Activated CD4-positive, alpha-beta T cell treated with anti-CD3 and anti-CD28 coated beads, Interleukin-2, amount 10 ng/mL, durations not matched to agents 7 days and 5 days (primary cell): Measurements from ENCODE around the gene PTTG1IP. TPM values are rescaled to one million over a fixed set of nuclear protein-coding genes. Genes with fewer than 3 reads are reported as not detected.

Experiments
- CTCF ChIA-PET: fragments of 350-600 bp; sonication (Branson Sonifier 250); formaldehyde crosslinking; loops from one replicate; lab custom pipeline; 2021; ENCODE audit warnings: antibody characterized with exemption; lab: Charles Lee
- POLR2A ChIA-PET: fragments of 350-600 bp; sonication (Branson Sonifier 250); formaldehyde crosslinking; loops from one replicate; lab custom pipeline; 2021; ENCODE audit warnings: antibody characterized with exemption; lab: Charles Lee
- DNase-seq: peaks from one replicate; pipeline ENCODE4 v3.0.0-alpha.2; 2020
- H3K27ac Mint-ChIP-seq: one replicate; pipeline ENCODE4 v1.8.0; 2021; ENCODE audit warnings: mild to moderate bottlenecking, moderate library complexity, mixed read lengths
- H3K27me3 Mint-ChIP-seq: one replicate; pipeline ENCODE4 v1.8.0; 2021; ENCODE audit warnings: mixed read lengths
- H3K36me3 Mint-ChIP-seq: one replicate; pipeline ENCODE4 v1.8.0; 2021; ENCODE audit warnings: low read depth, mixed read lengths
- H3K4me1 Mint-ChIP-seq: one replicate; pipeline ENCODE4 v1.8.0; 2021; ENCODE audit warnings: mixed read lengths
- H3K4me3 Mint-ChIP-seq: one replicate; pipeline ENCODE4 v1.8.0; 2021; ENCODE audit warnings: mild to moderate bottlenecking, moderate library complexity, mixed read lengths
- H3K9me3 Mint-ChIP-seq: one replicate; pipeline ENCODE4 v1.8.0; 2021; ENCODE audit warnings: mixed read lengths
- total RNA-seq, 2 experiments: library from RNA; stranded (reverse); gene quantifications; one replicate each; pipeline ENCODE4 v1.2.3, GENCODE V29; 2021

The PTTG1IP gene
- total RNA-seq, 2 experiments from 2014 or later = 70.2 to 79.9 TPM

- Mint-ChIP-seq H3K36me3 (peaks cover 17% of the 10 kb centered on the region), H3K4me3 (peak overlapping the region; percentile 95), H3K27ac (peak overlapping the region; percentile 83), H3K27me3 (no peaks in the 10 kb centered on the region), H3K4me1 (peaks cover 78% of the 10 kb centered on the region), H3K9me3 (no peaks in the 10 kb centered on the region)
- no peak for DNase-seq
- CTCF ChIA-PET = interaction anchor here (0.7 to 1.3 kb wide), 3 partner anchors 21 to 70 kb away, joined by 3 to 4 read pairs (median 3); partner anchors contain the start of gene UBE2G2
- POLR2A ChIA-PET = interaction anchor here (0.6 kb wide), 1 partner anchor 13 kb away, joined by 3 read pairs; no protein-coding TSS in a partner anchor
These were observed 1.8 kb downstream of the PTTG1IP start for GRCh38 chr21:44871576-44872269.

GRCh38 chr21:44870748-44871495, 2.6 kb downstream of the PTTG1IP start:
- DNase-seq = peak; percentile 29
- peak overlapping the region; percentile 95 for H3K4me3 Mint-ChIP-seq
- POLR2A ChIA-PET = no interaction called here

GRCh38 chr21:44869781-44870747, 3.4 kb downstream of the PTTG1IP start:
- DNase-seq = no peak
- H3K9me3 Mint-ChIP-seq = no peaks in the 10 kb centered on the region
- peaks cover 26% of the 10 kb centered on the region for H3K36me3 Mint-ChIP-seq
- CTCF ChIA-PET = no interaction called here
- POLR2A ChIA-PET = no interaction called here
- H3K4me1 Mint-ChIP-seq = peaks cover 83% of the 10 kb centered on the region
- H3K27me3 Mint-ChIP-seq = no peaks in the 10 kb centered on the region
- peak overlapping the region; percentile 32 for H3K4me3 Mint-ChIP-seq
- peak overlapping the region; percentile 79 for H3K27ac Mint-ChIP-seq

More at GRCh38 chr21:44870748-44871495, 2.6 kb downstream of the PTTG1IP start:
- H3K27me3 Mint-ChIP-seq = no peaks in the 10 kb centered on the region
- H3K36me3 Mint-ChIP-seq = peaks cover 20% of the 10 kb centered on the region
- H3K4me1 Mint-ChIP-seq = peaks cover 82% of the 10 kb centered on the region
- CTCF ChIA-PET = no interaction called here
- H3K27ac Mint-ChIP-seq = peak overlapping the region; percentile 83
- H3K9me3 Mint-ChIP-seq = no peaks in the 10 kb centered on the region

- H3K9me3 Mint-ChIP-seq = no peaks in the 10 kb centered on the region
- peak overlapping the region; percentile 88 for H3K27ac Mint-ChIP-seq
- H3K4me1 Mint-ChIP-seq = peaks cover 83% of the 10 kb centered on the region
- peaks cover 28% of the 10 kb centered on the region for H3K36me3 Mint-ChIP-seq
- H3K27me3 Mint-ChIP-seq = no peaks in the 10 kb centered on the region
- ChIA-PET POLR2A (no interaction called here), CTCF (no interaction called here)
- DNase-seq = no peak
- H3K4me3 Mint-ChIP-seq = peak overlapping the region; percentile 25
These were observed 4.8 kb downstream of the PTTG1IP start for GRCh38 chr21:44868707-44869106.

- peaks cover 31% of the 10 kb centered on the region for H3K36me3 Mint-ChIP-seq
These were observed 5.3 kb downstream of the PTTG1IP start for GRCh38 chr21:44867999-44868700.

GRCh38 chr21:44867464-44867863, 6.0 kb downstream of the PTTG1IP start:
- Mint-ChIP-seq H3K4me1 (peaks cover 87% of the 10 kb centered on the region), H3K27ac (peak overlapping the region; percentile 88), H3K4me3 (no peak overlapping the region), H3K27me3 (no peaks in the 10 kb centered on the region), H3K9me3 (no peaks in the 10 kb centered on the region), H3K36me3 (peaks cover 29% of the 10 kb centered on the region)
- POLR2A ChIA-PET = no interaction called here
- no peak for DNase-seq
- CTCF ChIA-PET = no interaction called here

More at GRCh38 chr21:44867999-44868700, 5.3 kb downstream of the PTTG1IP start:
- DNase-seq = peak; percentile 71
- Mint-ChIP-seq H3K9me3 (no peaks in the 10 kb centered on the region), H3K4me3 (peak overlapping the region; percentile 25), H3K27ac (peak overlapping the region; percentile 88), H3K4me1 (peaks cover 87% of the 10 kb centered on the region), H3K27me3 (no peaks in the 10 kb centered on the region)
- ChIA-PET POLR2A (no interaction called here), CTCF (no interaction called here)

- H3K27ac Mint-ChIP-seq = peak overlapping the region; percentile 70
- peak overlapping the region; percentile 31 for H3K4me3 Mint-ChIP-seq
- POLR2A ChIA-PET = no interaction called here
- CTCF ChIA-PET = interaction anchor here (1.1 kb wide), 1 partner anchor 12 kb away, joined by 3 read pairs; no protein-coding TSS in a partner anchor
- H3K27me3 Mint-ChIP-seq = no peaks in the 10 kb centered on the region
- no peaks in the 10 kb centered on the region for H3K9me3 Mint-ChIP-seq
- no peak for DNase-seq
- peaks cover 30% of the 10 kb centered on the region for H3K36me3 Mint-ChIP-seq
- peaks cover 83% of the 10 kb centered on the region for H3K4me1 Mint-ChIP-seq
These were observed 6.7 kb downstream of the PTTG1IP start for GRCh38 chr21:44866780-44867179.

GRCh38 chr21:44865561-44866280, 7.8 kb downstream of the PTTG1IP start:
- Mint-ChIP-seq H3K27me3 (no peaks in the 10 kb centered on the region), H3K27ac (peak overlapping the region; percentile 70), H3K36me3 (peaks cover 39% of the 10 kb centered on the region), H3K4me3 (peak overlapping the region; percentile 42), H3K9me3 (no peaks in the 10 kb centered on the region), H3K4me1 (peaks cover 76% of the 10 kb centered on the region)
- DNase-seq = peak; percentile 50
- ChIA-PET CTCF (interaction anchor here (1.1 kb wide), 1 partner anchor 11 kb away, joined by 3 read pairs; no protein-coding TSS in a partner anchor), POLR2A (no interaction called here)

- no peaks in the 10 kb centered on the region for H3K9me3 Mint-ChIP-seq
These were observed 10.4 kb downstream of the PTTG1IP start for GRCh38 chr21:44862869-44863685.

GRCh38 chr21:44858791-44859190, 14.7 kb downstream of the PTTG1IP start:
- H3K9me3 Mint-ChIP-seq = no peaks in the 10 kb centered on the region
- no peaks in the 10 kb centered on the region for H3K27me3 Mint-ChIP-seq
- ChIA-PET POLR2A (no interaction called here), CTCF (no interaction called here)
- H3K36me3 Mint-ChIP-seq = peaks cover 52% of the 10 kb centered on the region
- H3K4me1 Mint-ChIP-seq = peaks cover 35% of the 10 kb centered on the region
- no peak for DNase-seq
- no peak overlapping the region for H3K4me3 Mint-ChIP-seq
- no peak overlapping the region for H3K27ac Mint-ChIP-seq

More at GRCh38 chr21:44862869-44863685, 10.4 kb downstream of the PTTG1IP start:
- Mint-ChIP-seq H3K27me3 (no peaks in the 10 kb centered on the region), H3K27ac (peak overlapping the region; percentile 41), H3K4me3 (no peak overlapping the region), H3K36me3 (peaks cover 42% of the 10 kb centered on the region), H3K4me1 (peaks cover 51% of the 10 kb centered on the region)
- no peak for DNase-seq
- CTCF ChIA-PET = no interaction called here
- POLR2A ChIA-PET = no interaction called here

- H3K27ac Mint-ChIP-seq = no peak overlapping the region
- H3K4me3 Mint-ChIP-seq = no peak overlapping the region
- peaks cover 52% of the 10 kb centered on the region for H3K36me3 Mint-ChIP-seq
- DNase-seq = no peak
- CTCF ChIA-PET = no interaction called here
- H3K27me3 Mint-ChIP-seq = no peaks in the 10 kb centered on the region
- H3K9me3 Mint-ChIP-seq = no peaks in the 10 kb centered on the region
- peaks cover 34% of the 10 kb centered on the region for H3K4me1 Mint-ChIP-seq
- POLR2A ChIA-PET = no interaction called here
These were observed 15.2 kb downstream of the PTTG1IP start for GRCh38 chr21:44858291-44858690.
